ENCODE measurements around the gene SNRK.

- TF ChIP-seq CTCF (IDR thresholded peaks at IDR 0.05; ENCODE audit: insufficient read depth, low read length, poor library complexity, severe bottlenecking) (no peak), EZH2phosphoT487 (conservative IDR thresholded peaks at IDR 0.05; ENCODE audit: low read length) (no peak)
These were observed 28.5 kb upstream of the SNRK start for GRCh38 chr3:43257850-43258249.
